ENCODE data around the gene SLC35F3.

The SLC35F3 gene

GRCh38 chr1:234089396-234089795 is 184.9 kb downstream of the SLC35F3 start:
- Histone ChIP-seq H3K27ac (ENCODE audit: low read length) (no peak overlapping the region), H3K27me3 (ENCODE audit: low read depth, low read length) (no peaks in the 10 kb centered on the region), H3K36me3 (ENCODE audit: control insufficient read depth in 1 of 2, insufficient read depth in 2 of 2, low read length in 2 of 2) (no peaks in the 10 kb centered on the region), H3K9me3 (ENCODE audit: control insufficient read depth in 1 of 2, low read length in 2 of 2) (no peaks in the 10 kb centered on the region), H3K4me1 (ENCODE audit: control insufficient read depth in 1 of 2, insufficient read depth in 2 of 2, low read length in 2 of 2) (peaks cover 0 to 3% of the 10 kb centered on the region in 2 donors), H3K4me3 (ENCODE audit: low read depth in 1 of 2, low read length in 2 of 2) (no peak overlapping the region)

- Histone ChIP-seq H3K4me3 (ENCODE audit: low read depth in 1 of 2, low read length in 2 of 2) (no peak overlapping the region), H3K27me3 (ENCODE audit: low read depth, low read length) (no peaks in the 10 kb centered on the region), H3K27ac (ENCODE audit: low read length) (no peak overlapping the region), H3K4me1 (ENCODE audit: control insufficient read depth in 1 of 2, insufficient read depth in 2 of 2, low read length in 2 of 2) (peaks cover 0 to 3% of the 10 kb centered on the region in 2 donors), H3K36me3 (ENCODE audit: control insufficient read depth in 1 of 2, insufficient read depth in 2 of 2, low read length in 2 of 2) (no peaks in the 10 kb centered on the region), H3K9me3 (ENCODE audit: control insufficient read depth in 1 of 2, low read length in 2 of 2) (no peaks in the 10 kb centered on the region)
Observed at GRCh38 chr1:234090212-234091064, 186.0 kb downstream of the SLC35F3 start.

- no peak overlapping the region for H3K4me3 ChIP-seq (ENCODE audit: low read depth in 1 of 2, low read length in 2 of 2)
- H3K27ac ChIP-seq (ENCODE audit: low read length) = no peak overlapping the region
- no peaks in the 10 kb centered on the region for H3K9me3 ChIP-seq (ENCODE audit: control insufficient read depth in 1 of 2, low read length in 2 of 2)
- H3K36me3 ChIP-seq (ENCODE audit: control insufficient read depth in 1 of 2, insufficient read depth in 2 of 2, low read length in 2 of 2) = no peaks in the 10 kb centered on the region
- H3K4me1 ChIP-seq (ENCODE audit: control insufficient read depth in 1 of 2, insufficient read depth in 2 of 2, low read length in 2 of 2) = peaks cover 0 to 3% of the 10 kb centered on the region in 2 donors
- no peaks in the 10 kb centered on the region for H3K27me3 ChIP-seq (ENCODE audit: low read depth, low read length)
Observed at GRCh38 chr1:234091065-234091401, 186.6 kb downstream of the SLC35F3 start.

- no peaks in the 10 kb centered on the region for H3K36me3 ChIP-seq (ENCODE audit: control insufficient read depth in 1 of 2, insufficient read depth in 2 of 2, low read length in 2 of 2)
- peaks cover 0 to 3% of the 10 kb centered on the region in 2 donors for H3K4me1 ChIP-seq (ENCODE audit: control insufficient read depth in 1 of 2, insufficient read depth in 2 of 2, low read length in 2 of 2)
- H3K4me3 ChIP-seq (ENCODE audit: low read depth in 1 of 2, low read length in 2 of 2) = no peak overlapping the region
- no peaks in the 10 kb centered on the region for H3K9me3 ChIP-seq (ENCODE audit: control insufficient read depth in 1 of 2, low read length in 2 of 2)
- H3K27ac ChIP-seq (ENCODE audit: low read length) = no peak overlapping the region
- H3K27me3 ChIP-seq (ENCODE audit: low read depth, low read length) = no peaks in the 10 kb centered on the region
Observed at GRCh38 chr1:234091876-234092275, 187.4 kb downstream of the SLC35F3 start.

- no peaks in the 10 kb centered on the region for H3K36me3 ChIP-seq (ENCODE audit: control insufficient read depth in 1 of 2, insufficient read depth in 2 of 2, low read length in 2 of 2)
- peaks cover 0 to 3% of the 10 kb centered on the region in 2 donors for H3K4me1 ChIP-seq (ENCODE audit: control insufficient read depth in 1 of 2, insufficient read depth in 2 of 2, low read length in 2 of 2)
- no peak overlapping the region for H3K27ac ChIP-seq (ENCODE audit: low read length)
- no peaks in the 10 kb centered on the region for H3K9me3 ChIP-seq (ENCODE audit: control insufficient read depth in 1 of 2, low read length in 2 of 2)
- H3K27me3 ChIP-seq (ENCODE audit: low read depth, low read length) = no peaks in the 10 kb centered on the region
- no peak overlapping the region for H3K4me3 ChIP-seq (ENCODE audit: low read depth in 1 of 2, low read length in 2 of 2)
Observed at GRCh38 chr1:234093107-234093506, 188.6 kb downstream of the SLC35F3 start.

GRCh38 chr1:234093741-234094140 is 189.3 kb downstream of the SLC35F3 start:
- H3K9me3 ChIP-seq (ENCODE audit: control insufficient read depth in 1 of 2, low read length in 2 of 2) = no peaks in the 10 kb centered on the region
- H3K4me3 ChIP-seq (ENCODE audit: low read depth in 1 of 2, low read length in 2 of 2) = no peak overlapping the region
- H3K36me3 ChIP-seq (ENCODE audit: control insufficient read depth in 1 of 2, insufficient read depth in 2 of 2, low read length in 2 of 2) = no peaks in the 10 kb centered on the region
- peaks cover 0 to 3% of the 10 kb centered on the region in 2 donors for H3K4me1 ChIP-seq (ENCODE audit: control insufficient read depth in 1 of 2, insufficient read depth in 2 of 2, low read length in 2 of 2)
- H3K27me3 ChIP-seq (ENCODE audit: low read depth, low read length) = no peaks in the 10 kb centered on the region
- no peak overlapping the region for H3K27ac ChIP-seq (ENCODE audit: low read length)

GRCh38 chr1:234094172-234094571 is 189.7 kb downstream of the SLC35F3 start:
- H3K36me3 ChIP-seq (ENCODE audit: control insufficient read depth in 1 of 2, insufficient read depth in 2 of 2, low read length in 2 of 2) = no peaks in the 10 kb centered on the region
- peaks cover 0 to 3% of the 10 kb centered on the region in 2 donors for H3K4me1 ChIP-seq (ENCODE audit: control insufficient read depth in 1 of 2, insufficient read depth in 2 of 2, low read length in 2 of 2)
- H3K27ac ChIP-seq (ENCODE audit: low read length) = no peak overlapping the region
- no peaks in the 10 kb centered on the region for H3K9me3 ChIP-seq (ENCODE audit: control insufficient read depth in 1 of 2, low read length in 2 of 2)
- H3K4me3 ChIP-seq (ENCODE audit: low read depth in 1 of 2, low read length in 2 of 2) = no peak overlapping the region
- no peaks in the 10 kb centered on the region for H3K27me3 ChIP-seq (ENCODE audit: low read depth, low read length)

GRCh38 chr1:234096161-234096770 is 191.8 kb downstream of the SLC35F3 start:
- Histone ChIP-seq H3K4me1 (ENCODE audit: control insufficient read depth in 1 of 2, insufficient read depth in 2 of 2, low read length in 2 of 2) (peaks cover 0 to 3% of the 10 kb centered on the region in 2 donors), H3K36me3 (ENCODE audit: control insufficient read depth in 1 of 2, insufficient read depth in 2 of 2, low read length in 2 of 2) (no peaks in the 10 kb centered on the region), H3K9me3 (ENCODE audit: control insufficient read depth in 1 of 2, low read length in 2 of 2) (no peaks in the 10 kb centered on the region)

GRCh38 chr1:234102583-234102982 is 198.1 kb downstream of the SLC35F3 start:
- H3K27ac ChIP-seq (ENCODE audit: low read length) = no peak overlapping the region
- H3K36me3 ChIP-seq (ENCODE audit: control insufficient read depth in 1 of 2, insufficient read depth in 2 of 2, low read length in 2 of 2) = no peaks in the 10 kb centered on the region
- no peak overlapping the region for H3K4me3 ChIP-seq (ENCODE audit: low read depth in 1 of 2, low read length in 2 of 2)
- H3K9me3 ChIP-seq (ENCODE audit: control insufficient read depth in 1 of 2, low read length in 2 of 2) = no peaks in the 10 kb centered on the region
- peaks cover 8% of the 10 kb centered on the region for H3K27me3 ChIP-seq (ENCODE audit: low read depth, low read length)
- no peaks in the 10 kb centered on the region for H3K4me1 ChIP-seq (ENCODE audit: control insufficient read depth in 1 of 2, insufficient read depth in 2 of 2, low read length in 2 of 2)

More at GRCh38 chr1:234096161-234096770, 191.8 kb downstream of the SLC35F3 start:
- Histone ChIP-seq H3K27ac (ENCODE audit: low read length) (no peak overlapping the region), H3K4me3 (ENCODE audit: low read depth in 1 of 2, low read length in 2 of 2) (no peak overlapping the region), H3K27me3 (ENCODE audit: low read depth, low read length) (peaks cover 8% of the 10 kb centered on the region)

- Histone ChIP-seq H3K36me3 (ENCODE audit: control insufficient read depth in 1 of 2, insufficient read depth in 2 of 2, low read length in 2 of 2) (no peaks in the 10 kb centered on the region), H3K4me3 (ENCODE audit: low read depth in 1 of 2, low read length in 2 of 2) (no peak overlapping the region), H3K27ac (ENCODE audit: low read length) (no peak overlapping the region), H3K27me3 (ENCODE audit: low read depth, low read length) (peaks cover 8% of the 10 kb centered on the region), H3K4me1 (ENCODE audit: control insufficient read depth in 1 of 2, insufficient read depth in 2 of 2, low read length in 2 of 2) (no peaks in the 10 kb centered on the region), H3K9me3 (ENCODE audit: control insufficient read depth in 1 of 2, low read length in 2 of 2) (no peaks in the 10 kb centered on the region)
Observed at GRCh38 chr1:234103198-234103597, 198.7 kb downstream of the SLC35F3 start.

GRCh38 chr1:234106032-234106431 is 201.6 kb downstream of the SLC35F3 start:
- Histone ChIP-seq H3K27ac (ENCODE audit: low read length) (no peak overlapping the region), H3K27me3 (ENCODE audit: low read depth, low read length) (peaks cover 2% of the 10 kb centered on the region), H3K36me3 (ENCODE audit: control insufficient read depth in 1 of 2, insufficient read depth in 2 of 2, low read length in 2 of 2) (no peaks in the 10 kb centered on the region)

More at GRCh38 chr1:234106032-234106431, 201.6 kb downstream of the SLC35F3 start:
- Histone ChIP-seq H3K4me3 (ENCODE audit: low read depth in 1 of 2, low read length in 2 of 2) (no peak overlapping the region), H3K9me3 (ENCODE audit: control insufficient read depth in 1 of 2, low read length in 2 of 2) (no peaks in the 10 kb centered on the region), H3K4me1 (ENCODE audit: control insufficient read depth in 1 of 2, insufficient read depth in 2 of 2, low read length in 2 of 2) (no peaks in the 10 kb centered on the region)
